Chondrocyte (in vitro differentiated cells): ENCODE measurements around the gene ZMYM4. TPM values are rescaled to one million over a fixed set of nuclear protein-coding genes. Genes with fewer than 3 reads are reported as not detected.

ENCODE experiments used
- DNase-seq: peaks from one replicate; pipeline ENCODE4 v3.0.0; 2021; ENCODE audit warnings: mixed read lengths, low spot score
- H3K27ac Mint-ChIP-seq: one replicate; pipeline ENCODE4 v1.8.0; 2021; ENCODE audit warnings: mild to moderate bottlenecking, moderate library complexity, mixed read lengths; ENCODE audit not compliant: unreplicated experiment
- H3K27me3 Mint-ChIP-seq: 2 replicates; pipeline ENCODE4 v1.8.0; 2021; ENCODE audit warnings: low read depth, mixed read lengths
- H3K36me3 Mint-ChIP-seq: 2 replicates; pipeline ENCODE4 v1.8.0; 2021; ENCODE audit warnings: low read depth, mixed read lengths
- H3K4me1 Mint-ChIP-seq: 2 replicates; pipeline ENCODE4 v1.8.0; 2021; ENCODE audit warnings: low read depth, mild to moderate bottlenecking, mixed read lengths
- H3K4me3 Mint-ChIP-seq: one replicate; pipeline ENCODE4 v1.8.0; 2021; ENCODE audit warnings: mild to moderate bottlenecking, moderate library complexity, mixed read lengths; ENCODE audit not compliant: unreplicated experiment
- H3K9me3 Mint-ChIP-seq: 2 replicates; pipeline ENCODE4 v1.8.0; 2021; ENCODE audit warnings: low read depth, mixed read lengths
- CTCF ChIP-seq: fragments of 200-600 bp; sonication (generic); IDR thresholded peaks from 2 replicates; pipeline ENCODE4 v1.5.0; 2021; ENCODE audit warnings: antibody characterized with exemption, mild to moderate bottlenecking, moderate library complexity
- total RNA-seq: library from RNA; stranded (reverse); gene quantifications from 3 replicates; pipeline ENCODE4 v1.2.1, GENCODE V29; 2021

The ZMYM4 gene
- total RNA-seq, 1 donor from 2014 or later = 51.0 TPM

GRCh38 chr1:35284852-35285251 is 16.3 kb downstream of the ZMYM4 start:
- DNase-seq = no peak
- H3K9me3 Mint-ChIP-seq = peaks cover 11% of the 10 kb centered on the region
- H3K27ac Mint-ChIP-seq = no peak overlapping the region
- no peak overlapping the region for H3K4me3 Mint-ChIP-seq
- peaks cover 29% of the 10 kb centered on the region for H3K4me1 Mint-ChIP-seq
- peaks cover under 1% of the 10 kb centered on the region for H3K36me3 Mint-ChIP-seq
- H3K27me3 Mint-ChIP-seq = no peaks in the 10 kb centered on the region
- no peak for TF ChIP-seq CTCF

GRCh38 chr1:35285771-35286606 is 17.5 kb downstream of the ZMYM4 start:
- Mint-ChIP-seq H3K9me3 (peaks cover 11% of the 10 kb centered on the region), H3K4me3 (no peak overlapping the region), H3K4me1 (peaks cover 34% of the 10 kb centered on the region), H3K36me3 (no peaks in the 10 kb centered on the region), H3K27ac (peak overlapping the region; percentile 24), H3K27me3 (no peaks in the 10 kb centered on the region)
- no peak for DNase-seq
- no peak for TF ChIP-seq CTCF

GRCh38 chr1:35287807-35288640 is 19.5 kb downstream of the ZMYM4 start:
- no peak for DNase-seq
- no peaks in the 10 kb centered on the region for H3K36me3 Mint-ChIP-seq
- no peaks in the 10 kb centered on the region for H3K27me3 Mint-ChIP-seq
- peak overlapping the region; percentile 60 for H3K27ac Mint-ChIP-seq
- H3K4me3 Mint-ChIP-seq = no peak overlapping the region
- peaks cover 34% of the 10 kb centered on the region for H3K4me1 Mint-ChIP-seq
- TF ChIP-seq CTCF = peak; percentile 31
- peaks cover 7% of the 10 kb centered on the region for H3K9me3 Mint-ChIP-seq

GRCh38 chr1:35288761-35289160 is 20.3 kb downstream of the ZMYM4 start:
- no peaks in the 10 kb centered on the region for H3K27me3 Mint-ChIP-seq
- peak overlapping the region; percentile 9 for H3K27ac Mint-ChIP-seq
- no peaks in the 10 kb centered on the region for H3K36me3 Mint-ChIP-seq
- peaks cover 7% of the 10 kb centered on the region for H3K9me3 Mint-ChIP-seq
- no peak overlapping the region for H3K4me3 Mint-ChIP-seq
- no peak for DNase-seq
- TF ChIP-seq CTCF = no peak
- H3K4me1 Mint-ChIP-seq = peaks cover 34% of the 10 kb centered on the region

- Mint-ChIP-seq H3K4me3 (no peak overlapping the region), H3K27ac (no peak overlapping the region), H3K36me3 (peaks cover 1% of the 10 kb centered on the region), H3K27me3 (no peaks in the 10 kb centered on the region), H3K4me1 (peaks cover 34% of the 10 kb centered on the region), H3K9me3 (no peaks in the 10 kb centered on the region)
- TF ChIP-seq CTCF = no peak
- no peak for DNase-seq
Measured at GRCh38 chr1:35290452-35290851, 21.9 kb downstream of the ZMYM4 start.
